CD4-positive, alpha-beta T cell treated with Interferon gamma for 1 hour (primary cell): ENCODE measurements around the gene BTD.
"Not testable (repeated sequence)": the region's sequence is repeated elsewhere in the genome, so short reads cannot be mapped to it uniquely, and the experiment has no call there.

Experiments
- DNase-seq: peaks from one replicate; pipeline ENCODE4 v3.0.0-alpha.2; 2020

The BTD gene

GRCh38 chr3:15601399-15602145, at the start of gene BTD, which contains the start of gene HACL1:
BTD (plus strand) TSS chr3:15601745; CDS start chr3:15635440, 33,695 bp downstream.
HACL1 (minus strand) TSS chr3:15601569; CDS start chr3:15601463, 106 bp downstream.
- DNase-seq = peak; percentile 99

- no peak for DNase-seq
Observed at GRCh38 chr3:15551902-15552301, 49.6 kb upstream of the BTD start.

GRCh38 chr3:15553749-15554148, 47.8 kb upstream of the BTD start:
- DNase-seq = no peak

GRCh38 chr3:15556512-15556911, 45.0 kb upstream of the BTD start:
- DNase-seq = peak; percentile 9

GRCh38 chr3:15557511-15557946, 44.0 kb upstream of the BTD start:
- DNase-seq = peak; percentile 74

- DNase-seq = no peak
Observed at GRCh38 chr3:15558581-15558980, 43.0 kb upstream of the BTD start.

- no peak for DNase-seq
Observed at GRCh38 chr3:15562560-15562959, 39.0 kb upstream of the BTD start.

GRCh38 chr3:15563190-15563589, 38.4 kb upstream of the BTD start:
- DNase-seq = no peak

- DNase-seq = no peak
Observed at GRCh38 chr3:15572138-15572537, 29.4 kb upstream of the BTD start.

GRCh38 chr3:15575446-15575845, 26.1 kb upstream of the BTD start:
- no peak for DNase-seq

- no peak for DNase-seq
Observed at GRCh38 chr3:15576475-15576874, 25.1 kb upstream of the BTD start.

- DNase-seq = no peak
Observed at GRCh38 chr3:15578289-15578867, 23.2 kb upstream of the BTD start.

- no peak for DNase-seq
Observed at GRCh38 chr3:15579051-15579450, 22.5 kb upstream of the BTD start.

GRCh38 chr3:15581471-15582394, 19.8 kb upstream of the BTD start:
- no peak for DNase-seq

GRCh38 chr3:15585111-15585845, 16.3 kb upstream of the BTD start:
- DNase-seq = no peak

GRCh38 chr3:15591242-15591641, 10.3 kb upstream of the BTD start:
- DNase-seq = no peak

GRCh38 chr3:15591928-15592327, 9.6 kb upstream of the BTD start:
- DNase-seq = no peak

GRCh38 chr3:15592968-15593367, 8.6 kb upstream of the BTD start:
- no peak for DNase-seq

- DNase-seq = no peak
Observed at GRCh38 chr3:15595955-15596354, 5.6 kb upstream of the BTD start.

- no peak for DNase-seq
Observed at GRCh38 chr3:15601046-15601398, 523 bp upstream of the BTD start.

- no peak for DNase-seq
Observed at GRCh38 chr3:15602146-15602536, 596 bp downstream of the BTD start.

GRCh38 chr3:15602816-15603215, 1.3 kb downstream of the BTD start:
- not testable (repeated sequence) for DNase-seq

- not testable (repeated sequence) for DNase-seq
Observed at GRCh38 chr3:15604584-15604983, 3.0 kb downstream of the BTD start.
